GOT3 (cell line): ENCODE data around the gene CCDC88B.
A peak's percentile ranks its signal among the peaks of the same experiment; 100 is the strongest.

Experiments used
- DNase-seq: peaks from one replicate; lab custom pipeline; 2025; ENCODE audit warnings: mixed read lengths; lab: John Stamatoyannopoulos, UW

Gene CCDC88B

DNA sequence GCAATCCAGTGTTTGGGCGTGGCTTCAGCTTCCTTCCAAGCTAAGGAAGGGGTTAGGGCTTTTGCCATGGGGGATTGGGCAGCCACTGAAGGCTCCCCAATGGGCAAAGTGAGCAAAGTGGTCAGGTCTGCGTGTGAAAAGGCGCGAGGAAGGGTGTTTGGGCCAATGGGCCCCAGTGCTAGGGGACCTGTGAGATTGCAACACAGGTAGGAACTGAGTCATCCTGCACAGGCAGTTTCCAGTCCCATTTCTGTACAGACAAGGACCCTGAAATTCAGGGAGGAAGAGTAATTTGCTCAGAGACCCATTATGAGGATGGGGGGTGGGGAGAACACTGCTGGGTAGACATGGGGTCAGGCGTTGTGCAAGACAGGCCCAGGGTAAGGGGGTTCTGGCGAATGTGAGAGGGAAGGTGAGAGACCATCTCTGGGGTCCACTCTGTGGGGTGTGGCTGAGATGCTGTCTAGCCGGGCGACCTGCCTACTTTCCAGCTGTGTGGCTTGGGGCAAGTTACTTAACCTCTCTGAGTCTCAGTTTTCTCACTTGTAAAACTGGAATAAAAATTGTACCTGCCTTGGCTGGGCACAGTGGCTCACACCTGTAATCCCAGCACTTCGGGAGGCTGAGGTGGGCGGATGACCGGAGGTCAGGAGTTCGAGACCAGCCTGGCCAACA lies 7.3 kb downstream of the CCDC88B start:
- no peak for DNase-seq

DNA sequence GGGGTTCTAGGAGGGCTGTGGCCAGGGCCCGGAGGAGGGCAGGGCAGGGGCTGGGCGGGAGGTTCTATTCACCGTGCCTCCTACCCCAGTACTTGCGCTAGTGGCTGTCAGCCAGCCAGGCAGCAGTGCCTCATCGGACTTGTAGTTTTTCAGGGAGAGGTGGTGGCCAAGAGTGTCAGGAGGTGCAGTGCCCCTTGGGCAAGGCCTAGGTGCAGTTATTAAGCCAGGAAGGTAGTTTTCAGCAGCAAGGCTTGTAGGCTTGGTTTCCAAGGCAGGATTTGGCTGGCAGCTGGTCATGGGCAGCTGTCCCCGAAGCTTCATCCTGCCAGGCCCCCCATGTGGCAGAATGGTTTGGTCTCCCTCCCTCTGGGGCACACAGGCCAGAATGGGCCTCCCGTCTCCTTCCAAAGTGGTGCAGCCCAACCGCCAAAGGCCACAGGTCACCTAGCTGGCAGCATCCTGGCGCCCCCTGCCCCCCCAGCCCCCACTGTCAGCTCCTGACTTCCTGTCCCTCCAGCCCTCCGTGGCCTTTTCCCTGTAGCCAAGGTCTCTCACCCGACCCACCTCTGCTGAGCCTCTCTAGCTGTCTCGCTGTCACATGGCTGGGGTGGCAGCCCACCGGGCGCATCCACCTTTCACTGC lies 8.5 kb downstream of the CCDC88B start:
- DNase-seq = no peak

DNA sequence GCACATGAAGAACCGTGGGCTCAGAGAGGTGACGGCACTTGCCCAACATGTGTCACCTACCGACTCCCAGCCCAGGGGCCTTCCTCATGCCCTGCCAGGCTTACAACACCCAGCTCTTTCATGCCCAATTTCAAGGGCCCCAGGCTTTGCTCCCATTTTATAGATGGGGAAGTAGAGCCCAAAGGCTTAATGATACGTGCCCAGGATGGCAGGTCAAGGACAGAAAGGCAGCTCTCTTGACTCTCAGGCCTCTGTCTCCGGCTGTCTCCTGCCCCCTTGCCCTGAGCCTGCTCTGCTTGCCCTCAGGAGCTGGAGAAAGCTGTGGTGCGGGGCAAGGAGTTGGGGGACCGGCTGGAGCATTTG lies 9.0 kb downstream of the CCDC88B start:
- no peak for DNase-seq

GRCh38 chr11:64349404-64349803 lies 9.4 kb downstream of the CCDC88B start:
- no peak for DNase-seq

- no peak for DNase-seq
Measured at GRCh38 chr11:64351136-64351631, 11.2 kb downstream of the CCDC88B start.

DNA sequence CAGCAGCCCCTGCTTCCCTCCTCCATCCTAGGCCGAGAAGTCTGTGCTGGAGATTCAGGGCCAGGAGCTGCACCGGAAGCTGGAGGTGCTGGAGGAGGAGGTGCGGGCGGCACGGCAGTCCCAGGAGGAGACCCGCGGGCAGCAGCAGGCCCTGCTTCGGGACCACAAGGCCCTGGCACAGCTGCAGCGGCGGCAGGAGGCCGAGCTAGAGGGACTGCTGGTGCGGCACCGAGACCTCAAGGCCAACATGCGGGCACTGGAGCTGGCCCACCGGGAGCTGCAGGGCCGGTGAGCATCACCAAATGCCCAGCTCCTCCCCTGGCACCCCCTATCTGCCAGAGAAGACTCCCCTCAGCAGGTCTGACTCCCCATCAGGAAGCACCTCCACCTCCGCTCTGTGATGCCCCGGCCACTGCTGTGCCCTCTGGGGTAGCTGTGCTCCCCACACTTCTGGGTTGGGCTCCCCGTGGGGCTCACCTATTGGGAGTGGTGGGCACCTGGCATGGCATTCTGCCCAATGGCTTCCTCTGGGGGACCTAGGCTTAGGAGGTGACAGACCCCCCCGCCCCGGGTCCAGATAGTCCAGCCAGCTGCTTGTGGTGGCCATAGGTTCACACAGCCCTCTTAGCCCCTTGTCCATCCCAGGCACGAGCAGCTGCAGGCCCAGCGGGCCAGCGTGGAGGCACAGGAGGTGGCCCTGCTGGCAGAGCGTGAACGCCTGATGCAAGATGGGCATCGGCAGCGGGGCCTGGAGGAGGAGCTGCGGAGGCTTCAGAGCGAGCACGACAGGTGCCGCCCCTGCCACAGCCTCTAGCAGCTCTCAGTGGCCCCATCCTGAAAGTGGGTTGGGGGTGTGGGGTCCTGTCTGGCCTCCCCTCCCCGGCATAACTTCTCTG lies 12.3 kb downstream of the CCDC88B start:
- DNase-seq = no peak

GRCh38 chr11:64352995-64353714 lies 13.2 kb downstream of the CCDC88B start:
- no peak for DNase-seq

GRCh38 chr11:64353715-64354506 lies 13.9 kb downstream of the CCDC88B start:
- DNase-seq = no peak

- DNase-seq = peak; percentile 46
Measured at GRCh38 chr11:64355078-64355940, 15.3 kb downstream of the CCDC88B start.

GRCh38 chr11:64356498-64357411 lies 16.8 kb downstream of the CCDC88B start:
- no peak for DNase-seq

GRCh38 chr11:64357446-64357845 lies 17.4 kb downstream of the CCDC88B start:
- no peak for DNase-seq

- DNase-seq = no peak
Measured at GRCh38 chr11:64357904-64358535, 18.0 kb downstream of the CCDC88B start.

DNA sequence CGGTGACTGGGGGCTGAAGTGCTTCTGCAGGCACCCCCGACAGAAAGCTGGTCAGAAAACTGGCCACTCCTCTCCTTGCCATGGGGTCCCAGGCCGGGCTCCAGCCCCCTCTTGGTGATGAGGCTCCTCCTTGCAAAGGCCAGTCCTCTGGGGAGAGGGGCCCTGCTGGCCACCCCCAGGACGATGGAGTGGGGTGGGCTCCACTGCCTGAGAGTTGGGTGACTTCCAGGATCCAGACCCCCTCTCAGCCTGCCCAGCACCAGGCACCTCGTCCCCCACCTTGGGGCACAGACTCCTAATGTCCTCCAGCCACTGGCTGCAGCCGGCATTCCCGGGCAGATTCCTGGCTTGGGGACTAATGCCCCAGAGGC lies 18.5 kb downstream of the CCDC88B start:
- DNase-seq = no peak

GRCh38 chr11:64358907-64359711 lies 19.1 kb downstream of the CCDC88B start, which contains the start of gene RPS6KA4:
Gene RPS6KA4 (plus strand): TSS chr11:64359162. CDS start chr11:64359236, 74 bp downstream.
- DNase-seq = no peak

GRCh38 chr11:64359712-64360445 lies 19.9 kb downstream of the CCDC88B start:
- DNase-seq = no peak

DNA sequence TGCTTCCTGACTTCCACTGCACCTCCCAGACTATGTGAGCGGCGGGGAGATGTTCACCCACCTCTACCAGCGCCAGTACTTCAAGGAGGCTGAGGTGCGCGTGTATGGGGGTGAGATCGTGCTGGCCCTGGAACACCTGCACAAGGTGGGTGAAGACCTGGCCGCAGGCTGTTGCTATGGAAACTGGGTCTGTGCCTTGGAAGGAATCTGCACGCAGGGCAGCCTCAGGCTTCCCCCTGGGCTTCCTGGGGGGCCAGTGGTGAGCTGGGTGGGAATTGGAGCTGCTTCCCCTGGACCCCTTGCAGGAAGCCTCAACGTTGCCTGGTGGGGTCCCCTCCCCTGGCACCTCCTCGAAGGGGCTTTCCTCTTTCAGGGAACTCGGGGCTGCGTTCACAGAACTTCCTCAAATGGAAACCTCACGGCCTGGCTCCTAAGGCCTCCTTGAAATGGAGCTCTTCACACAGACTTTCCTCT lies 20.5 kb downstream of the CCDC88B start:
- no peak for DNase-seq

DNA sequence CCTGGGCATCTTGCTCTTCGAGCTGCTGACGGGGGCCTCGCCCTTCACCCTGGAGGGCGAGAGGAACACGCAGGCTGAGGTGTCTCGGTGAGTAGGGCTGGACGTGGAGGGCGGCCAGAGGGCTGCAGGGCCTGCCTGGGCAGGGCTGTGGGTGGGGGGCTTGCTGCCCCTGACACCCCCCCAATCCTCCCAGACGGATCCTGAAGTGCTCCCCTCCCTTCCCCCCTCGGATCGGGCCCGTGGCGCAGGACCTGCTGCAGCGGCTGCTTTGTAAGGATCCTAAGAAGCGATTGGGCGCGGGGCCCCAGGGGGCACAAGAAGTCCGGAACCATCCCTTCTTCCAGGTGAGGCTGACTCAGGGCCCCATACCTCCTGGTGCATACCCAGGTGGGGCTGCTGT lies 21.7 kb downstream of the CCDC88B start:
- no peak for DNase-seq
